ENCODE measurements around the gene PLP2.

Gene PLP2

DNA sequence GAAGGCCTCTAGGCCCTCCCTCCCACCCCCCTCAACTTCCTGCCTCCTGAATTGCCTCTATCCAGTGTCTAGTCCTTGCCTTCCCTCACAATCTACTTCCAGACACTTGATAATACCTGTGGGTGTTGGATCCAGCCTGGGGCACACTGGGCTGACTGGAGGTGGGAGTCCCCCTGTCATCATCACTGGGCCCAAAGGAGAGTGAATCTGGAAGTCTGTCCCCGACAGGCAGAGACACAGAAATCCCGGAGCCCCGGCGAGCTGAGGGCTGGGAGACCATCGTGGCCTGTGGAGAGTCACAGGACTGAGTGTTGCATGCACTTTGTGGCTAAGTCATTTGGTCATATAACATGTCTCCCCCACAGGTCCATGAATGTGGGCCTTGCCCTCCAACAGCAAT, 36.7 kb downstream of the PLP2 start:
- DNase-seq (ENCODE audit: low read depth in 2 of 3, low spot score in 2 of 3) = no peak

DNA sequence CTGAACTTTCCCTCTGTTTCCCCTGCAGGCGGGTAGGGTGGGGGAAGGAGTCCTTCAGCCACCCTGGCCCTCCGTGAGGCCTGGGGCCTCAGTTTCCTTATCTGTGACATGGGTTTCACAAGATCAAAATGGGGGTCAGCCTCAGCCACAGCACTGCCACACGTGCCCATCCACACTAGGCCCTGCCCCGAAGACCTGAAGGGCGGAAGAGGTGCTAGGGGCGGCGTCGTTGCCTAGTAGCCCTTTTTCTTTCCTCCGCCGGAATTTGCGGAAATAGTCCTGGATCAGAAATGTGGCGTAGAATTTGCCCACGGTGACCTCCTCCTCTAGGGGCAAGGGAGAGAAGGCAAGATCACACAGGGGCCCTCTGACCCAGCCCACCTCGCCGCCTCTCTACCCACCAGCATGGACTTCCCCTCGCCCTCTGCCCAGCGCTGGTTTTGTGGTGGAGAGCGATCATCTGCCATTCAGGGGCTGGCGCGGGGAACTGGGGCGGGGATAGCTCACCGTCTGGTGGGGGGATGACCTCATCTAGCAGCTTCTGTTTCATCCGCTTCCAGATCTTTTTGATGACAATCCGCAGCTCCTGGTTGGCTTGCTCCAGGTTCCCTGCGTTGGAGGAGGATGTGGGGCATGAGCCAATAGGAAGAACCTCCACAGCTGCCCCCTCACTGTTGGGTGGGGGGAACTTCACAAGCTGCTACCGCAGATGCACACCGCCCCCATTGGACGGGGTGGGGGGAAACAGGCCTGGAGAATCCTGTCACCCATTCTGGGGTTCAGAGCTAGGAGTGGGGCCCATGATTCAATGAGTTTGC, 37.9 kb downstream of the PLP2 start:
- DNase-seq (ENCODE audit: low read depth in 2 of 3, low spot score in 2 of 3) = no peak

DNA sequence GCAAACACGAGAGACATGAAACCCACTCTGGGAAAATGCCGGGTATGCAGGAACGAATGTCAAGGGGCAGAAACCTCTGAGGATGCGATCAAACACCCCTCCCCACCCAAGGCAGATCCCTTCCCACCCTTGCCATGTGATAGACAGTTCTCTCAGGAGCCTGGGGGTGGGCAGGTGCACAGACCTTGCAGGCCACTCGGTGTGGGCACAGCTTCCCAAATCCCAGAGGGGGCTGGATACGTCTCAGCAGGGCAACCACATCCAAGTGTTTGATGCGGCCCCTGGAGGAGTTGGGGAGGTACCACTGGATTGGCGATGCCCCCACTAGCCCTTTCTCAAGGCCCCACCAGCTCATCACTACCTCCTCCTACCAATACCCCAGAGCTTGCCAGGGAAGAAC, 38.7 kb downstream of the PLP2 start:
- DNase-seq (ENCODE audit: low read depth in 2 of 3, low spot score in 2 of 3) = no peak

- DNase-seq (ENCODE audit: low read depth in 2 of 3, low spot score in 2 of 3) = no peak
Observed at GRCh38 chrX:49211074-49211473, 39.4 kb downstream of the PLP2 start.

DNA sequence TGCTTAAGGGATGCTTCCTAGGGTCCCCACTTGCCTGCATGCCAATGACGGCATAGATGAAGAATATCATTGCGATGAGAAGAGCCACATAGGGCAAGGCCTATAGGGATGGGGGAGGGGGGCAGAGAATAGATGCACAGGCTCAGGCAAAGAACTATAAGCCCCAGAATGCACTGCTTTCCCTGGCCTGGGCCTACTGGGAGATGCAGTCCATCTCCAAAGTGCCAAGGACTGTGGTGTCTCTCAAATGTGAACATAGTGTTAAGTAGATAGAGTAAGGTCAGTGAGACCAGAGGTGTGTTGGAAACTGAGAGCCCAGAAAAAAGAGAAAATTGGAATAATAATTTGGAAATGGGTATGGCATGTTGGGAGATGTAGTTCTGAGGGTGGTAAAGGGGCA, 40.5 kb downstream of the PLP2 start:
- no peak for DNase-seq (ENCODE audit: low read depth in 2 of 3, low spot score in 2 of 3)

- no peak for DNase-seq (ENCODE audit: low read depth in 2 of 3, low spot score in 2 of 3)
Observed at GRCh38 chrX:49212861-49213260, 41.2 kb downstream of the PLP2 start.

- DNase-seq (ENCODE audit: low read depth in 2 of 3, low spot score in 2 of 3) = no peak
Observed at GRCh38 chrX:49214416-49214815, 42.7 kb downstream of the PLP2 start.

GRCh38 chrX:49214996-49215526, 43.4 kb downstream of the PLP2 start:
- DNase-seq (ENCODE audit: low read depth in 2 of 3, low spot score in 2 of 3) = no peak

DNA sequence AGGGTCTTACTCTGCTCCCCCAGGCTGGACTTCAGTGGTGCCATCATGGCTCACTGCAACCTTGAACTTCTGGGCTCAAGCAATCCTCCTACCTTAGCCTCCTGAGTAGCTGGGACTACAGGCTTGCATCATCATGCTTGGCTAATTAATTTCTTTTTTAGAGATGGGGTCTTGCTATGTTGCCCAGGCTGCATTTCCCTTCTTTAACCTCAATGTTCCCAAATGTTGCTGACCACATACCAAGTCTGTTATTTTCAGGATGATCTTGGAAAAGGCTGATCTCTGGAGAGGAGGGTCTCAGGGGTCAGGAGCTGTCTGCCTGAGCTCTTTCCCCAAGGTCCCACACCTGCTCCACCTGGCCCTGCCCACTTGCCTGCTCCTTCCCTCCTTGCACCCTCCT, 48.4 kb downstream of the PLP2 start:
- no peak for DNase-seq (ENCODE audit: low read depth in 2 of 3, low spot score in 2 of 3)

GRCh38 chrX:49221868-49222267, 50.2 kb downstream of the PLP2 start:
- no peak for DNase-seq (ENCODE audit: low read depth in 2 of 3, low spot score in 2 of 3)
